ENCODE data around the gene MACROH2A2. TPM values are rescaled to one million over a fixed set of nuclear protein-coding genes. Genes with fewer than 3 reads are reported as not detected.

MACROH2A2 gene
- polyA plus RNA-seq, 1 experiment: 2.7 TPM

DNA sequence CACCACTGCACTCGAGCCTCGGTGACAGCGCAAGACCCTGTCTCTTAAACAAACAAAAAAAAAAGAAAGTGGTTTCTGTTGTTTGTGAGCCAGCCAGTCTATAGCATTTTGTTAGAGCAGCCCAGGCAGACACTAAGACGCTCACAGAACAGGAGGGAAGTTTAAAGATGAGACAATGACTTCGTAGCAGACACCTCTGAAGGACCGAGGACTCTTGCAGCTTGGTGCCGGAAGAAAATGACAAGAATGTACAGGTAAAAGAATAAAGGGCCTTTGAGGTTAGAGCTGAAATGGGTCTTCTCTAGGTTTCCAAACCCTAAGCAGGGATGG is 39.7 kb downstream of the MACROH2A2 start:
- TF ChIP-seq, protein P1, sequence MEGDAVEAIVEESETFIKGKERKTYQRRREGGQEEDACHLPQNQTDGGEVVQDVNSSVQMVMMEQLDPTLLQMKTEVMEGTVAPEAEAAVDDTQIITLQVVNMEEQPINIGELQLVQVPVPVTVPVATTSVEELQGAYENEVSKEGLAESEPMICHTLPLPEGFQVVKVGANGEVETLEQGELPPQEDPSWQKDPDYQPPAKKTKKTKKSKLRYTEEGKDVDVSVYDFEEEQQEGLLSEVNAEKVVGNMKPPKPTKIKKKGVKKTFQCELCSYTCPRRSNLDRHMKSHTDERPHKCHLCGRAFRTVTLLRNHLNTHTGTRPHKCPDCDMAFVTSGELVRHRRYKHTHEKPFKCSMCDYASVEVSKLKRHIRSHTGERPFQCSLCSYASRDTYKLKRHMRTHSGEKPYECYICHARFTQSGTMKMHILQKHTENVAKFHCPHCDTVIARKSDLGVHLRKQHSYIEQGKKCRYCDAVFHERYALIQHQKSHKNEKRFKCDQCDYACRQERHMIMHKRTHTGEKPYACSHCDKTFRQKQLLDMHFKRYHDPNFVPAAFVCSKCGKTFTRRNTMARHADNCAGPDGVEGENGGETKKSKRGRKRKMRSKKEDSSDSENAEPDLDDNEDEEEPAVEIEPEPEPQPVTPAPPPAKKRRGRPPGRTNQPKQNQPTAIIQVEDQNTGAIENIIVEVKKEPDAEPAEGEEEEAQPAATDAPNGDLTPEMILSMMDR (IDR thresholded peaks at IDR 0.05; ENCODE audit: insufficient read depth, low read depth, low read length): no peak
- CTCF ChIA-PET: interaction anchor here (0.6 to 17.9 kb wide), 4 partner anchors 11 to 24 kb away, joined by 3 to 172 read pairs (median 5); no protein-coding TSS in a partner anchor
- no peak for DNase-seq (ENCODE audit: low read depth)

DNA sequence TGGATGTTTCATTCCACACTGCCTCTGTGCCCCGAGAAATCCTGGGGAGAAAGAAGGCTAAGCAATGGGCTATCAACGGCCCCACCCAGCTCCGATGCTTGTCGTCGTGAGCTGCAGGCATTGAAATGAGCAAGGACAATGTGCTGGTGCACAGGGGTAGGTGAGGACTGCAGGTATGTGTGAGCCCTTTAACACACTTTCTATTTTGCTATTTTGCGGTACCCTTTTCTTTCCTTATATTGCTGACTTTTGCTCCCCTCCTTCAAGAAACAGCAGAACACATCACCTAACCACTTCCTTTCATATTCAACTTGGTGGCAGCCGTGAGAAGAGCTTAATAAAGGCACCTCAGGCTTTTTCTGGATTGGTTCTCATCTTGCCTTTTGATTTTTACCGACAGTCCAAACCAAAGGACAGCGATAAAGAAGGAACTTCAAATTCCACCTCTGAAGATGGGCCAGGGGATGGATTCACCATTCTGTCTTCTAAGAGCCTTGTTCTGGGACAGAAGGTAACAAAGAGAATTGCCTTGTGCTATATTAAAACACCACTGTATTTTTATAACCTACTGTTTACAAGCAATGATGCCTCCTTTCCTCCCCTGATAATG is 40.8 kb downstream of the MACROH2A2 start:
- Histone ChIP-seq H3K27me3 (ENCODE audit: control insufficient read depth, insufficient read depth, low read length) (no peaks in the 10 kb centered on the region; the same call in 1 of the 2 replicates), H3K4me3 (ENCODE audit: low read depth, low read length) (no peak overlapping the region), H3K36me3 (ENCODE audit: control insufficient read depth, insufficient read depth, low read length) (no peaks in the 10 kb centered on the region)
- DNase-seq (ENCODE audit: low read depth): no peak
- TF ChIP-seq, protein P1 (IDR thresholded peaks at IDR 0.05; ENCODE audit: insufficient read depth, low read depth, low read length): no peak
- ChIA-PET POLR2A (no interaction called here), CTCF (interaction anchor here (1.1 to 17.9 kb wide), 3 partner anchors 12 to 53 kb away, joined by 4 to 172 read pairs (median 5); partner anchors contain the start of gene TYSND1)

More for the DNA sequence above, 39.7 kb downstream of the MACROH2A2 start:
- Histone ChIP-seq H3K27me3 (ENCODE audit: control insufficient read depth, insufficient read depth, low read length) (no peaks in the 10 kb centered on the region; the same call in 1 of the 2 replicates), H3K36me3 (ENCODE audit: control insufficient read depth, insufficient read depth, low read length) (no peaks in the 10 kb centered on the region), H3K4me3 (ENCODE audit: low read depth, low read length) (no peak overlapping the region)
- POLR2A ChIA-PET: no interaction called here

DNA sequence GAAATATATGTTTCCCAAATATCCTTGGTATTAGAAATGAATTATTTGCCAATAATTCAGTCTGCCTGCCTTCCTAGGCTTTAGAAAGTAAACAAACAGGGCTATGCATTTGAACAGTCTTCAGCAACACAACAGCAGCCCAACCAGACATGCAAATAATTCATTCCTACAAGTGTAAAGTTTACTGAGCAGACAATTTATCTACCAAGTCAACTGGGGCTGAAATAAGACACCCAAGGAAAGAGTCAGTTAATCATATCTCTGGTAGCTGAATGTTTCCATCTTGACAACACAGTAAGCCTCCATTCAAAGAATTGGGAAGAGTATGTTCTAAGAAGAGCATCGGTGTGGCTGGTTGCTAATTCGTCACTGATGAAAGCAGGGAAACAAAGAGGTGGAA is 41.6 kb downstream of the MACROH2A2 start:
- ChIA-PET CTCF (interaction anchor here (1.4 to 17.9 kb wide), 2 partner anchors 23 to 52 kb away, joined by 4 to 172 read pairs; partner anchors contain the start of gene TYSND1), POLR2A (no interaction called here)
- DNase-seq (ENCODE audit: low read depth): no peak
- TF ChIP-seq, protein P1 (IDR thresholded peaks at IDR 0.05; ENCODE audit: insufficient read depth, low read depth, low read length): no peak
- Histone ChIP-seq H3K27me3 (ENCODE audit: control insufficient read depth, insufficient read depth, low read length) (no peaks in the 10 kb centered on the region; the same call in 1 of the 2 replicates), H3K4me3 (ENCODE audit: low read depth, low read length) (no peak overlapping the region), H3K36me3 (ENCODE audit: control insufficient read depth, insufficient read depth, low read length) (no peaks in the 10 kb centered on the region)

DNA sequence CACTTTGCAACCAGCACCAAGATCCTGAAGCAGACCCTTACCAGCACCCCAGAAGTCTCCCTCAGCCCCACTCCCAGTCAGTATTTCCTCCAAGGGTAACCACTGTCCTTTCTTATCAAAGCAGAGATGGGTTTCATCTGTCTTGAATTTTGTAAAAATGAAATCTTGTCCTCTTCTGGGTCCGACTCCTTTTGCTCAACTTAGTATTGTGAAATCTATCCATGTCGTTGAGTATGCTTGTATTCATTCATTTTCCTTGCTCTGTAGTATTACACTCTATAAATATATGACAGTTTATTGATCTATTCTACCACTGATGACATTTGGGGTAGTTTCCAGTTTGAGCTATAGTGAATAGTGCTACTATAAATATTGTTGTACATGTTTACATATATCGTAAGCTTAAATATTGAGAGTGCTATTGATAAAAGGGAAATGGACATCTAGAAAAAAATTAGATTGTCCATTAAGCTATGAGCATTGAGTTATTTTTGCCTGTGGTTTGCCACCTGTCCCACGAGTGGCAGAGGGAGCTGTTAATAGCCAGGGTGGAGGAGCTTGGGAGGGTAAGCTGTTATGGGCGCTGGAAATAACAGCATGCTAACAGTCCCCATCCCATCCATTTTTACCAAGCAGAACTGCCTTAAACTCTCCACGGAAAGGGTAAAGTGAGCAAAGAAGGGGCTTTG is 43.5 kb downstream of the MACROH2A2 start:
- TF ChIP-seq, protein P1 (IDR thresholded peaks at IDR 0.05; ENCODE audit: insufficient read depth, low read depth, low read length): no peak
- Histone ChIP-seq H3K4me3 (ENCODE audit: low read depth, low read length) (no peak overlapping the region), H3K27me3 (ENCODE audit: control insufficient read depth, insufficient read depth, low read length) (no peaks in the 10 kb centered on the region; the same call in 1 of the 2 replicates), H3K36me3 (ENCODE audit: control insufficient read depth, insufficient read depth, low read length) (no peaks in the 10 kb centered on the region)
- POLR2A ChIA-PET: no interaction called here
- CTCF ChIA-PET: interaction anchor here (0.6 to 17.9 kb wide), 5 partner anchors 9 to 1545 kb away, joined by 3 to 172 read pairs (median 4); no protein-coding TSS in a partner anchor
- no peak for DNase-seq (ENCODE audit: low read depth)

DNA sequence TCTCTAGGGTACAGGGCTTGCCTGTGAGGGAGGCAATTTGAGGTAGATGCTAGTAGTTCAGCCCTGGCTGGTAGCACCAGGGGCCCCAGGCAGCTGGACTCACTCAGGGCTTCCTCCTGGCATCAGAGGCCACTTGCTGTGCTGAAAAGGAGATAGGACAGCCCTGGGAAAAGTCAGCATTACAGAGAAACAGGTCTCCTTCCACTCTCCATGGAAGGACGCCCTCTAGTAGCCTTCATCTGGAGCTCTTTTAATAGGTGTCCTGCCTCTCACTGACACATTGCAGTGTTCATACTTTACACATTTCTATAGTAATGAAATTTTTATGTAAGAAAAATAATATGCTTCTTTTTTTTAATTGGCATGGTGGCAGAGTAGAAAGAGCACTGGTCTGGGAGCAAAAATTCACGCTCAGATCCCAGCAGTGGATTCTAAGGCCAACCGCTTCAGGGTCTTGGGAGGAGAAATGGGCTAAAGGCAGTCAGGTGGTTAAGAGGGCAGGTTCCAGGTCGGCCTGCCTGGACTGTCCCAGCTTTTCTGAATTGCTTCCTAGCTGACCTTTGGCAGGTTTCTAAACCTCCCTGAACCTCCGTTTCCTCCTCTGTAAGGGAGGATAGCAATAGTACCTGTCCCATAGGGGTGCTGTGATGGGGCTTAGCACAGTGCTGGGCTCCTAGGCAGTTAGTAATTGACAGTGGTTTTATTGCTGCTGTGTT is 44.2 kb downstream of the MACROH2A2 start:
- POLR2A ChIA-PET: no interaction called here
- no peaks in the 10 kb centered on the region for H3K36me3 ChIP-seq (ENCODE audit: control insufficient read depth, insufficient read depth, low read length)
- TF ChIP-seq, protein P1 (IDR thresholded peaks at IDR 0.05; ENCODE audit: insufficient read depth, low read depth, low read length): no peak
- no peak for DNase-seq (ENCODE audit: low read depth)
- no peaks in the 10 kb centered on the region; the same call in 1 of the 2 replicates for H3K27me3 ChIP-seq (ENCODE audit: control insufficient read depth, insufficient read depth, low read length)
- CTCF ChIA-PET: interaction anchor here (1.5 to 17.9 kb wide), 2 partner anchors 10 to 20 kb away, joined by 3 to 172 read pairs; no protein-coding TSS in a partner anchor
- no peak overlapping the region for H3K4me3 ChIP-seq (ENCODE audit: low read depth, low read length)

Measured in BJ (cell line).